Loucy (cell line): ENCODE results near the gene VANGL1.

ENCODE experiments used
- H2AFZ ChIP-seq: fragments of 200-600 bp; sonication (generic); 2 replicates; pipeline ENCODE4 v1.6.0; 2016; ENCODE audit warnings: antibody characterized with exemption, mild to moderate bottlenecking, low read length, moderate library complexity
- H3F3A ChIP-seq: fragments of 200-600 bp; 2 replicates; pipeline ENCODE4 v1.6.0; 2016; ENCODE audit warnings: antibody characterized with exemption, low read depth, mild to moderate bottlenecking
- H3K27me3 ChIP-seq: fragments of 200-600 bp; sonication (generic); 2 replicates; pipeline ENCODE4 v1.6.1; 2014; ENCODE audit warnings: low read length, mild to moderate bottlenecking; ENCODE audit not compliant: insufficient read depth, poor library complexity, severe bottlenecking
- H3K36me3 ChIP-seq: fragments of 200-600 bp; sonication (generic); 2 replicates; pipeline ENCODE4 v1.6.1; 2016; ENCODE audit warnings: low read length; ENCODE audit not compliant: insufficient read depth
- H3K4me1 ChIP-seq: fragments of 200-600 bp; sonication (generic); 2 replicates; pipeline ENCODE4 v1.5.1; 2014; ENCODE audit warnings: low read length, mild to moderate bottlenecking; ENCODE audit not compliant: insufficient read depth, poor library complexity, severe bottlenecking
- H3K4me2 ChIP-seq: fragments of 200-600 bp; sonication (generic); 2 replicates; pipeline ENCODE4 v1.6.0; 2014; ENCODE audit warnings: antibody characterized with exemption, low read length, low read depth, mild to moderate bottlenecking; ENCODE audit not compliant: poor library complexity, severe bottlenecking
- H3K4me3 ChIP-seq: fragments of 200-600 bp; sonication (generic); 2 replicates; pipeline ENCODE4 v1.5.1; 2014; ENCODE audit warnings: low read length, mild to moderate bottlenecking, mixed read lengths; ENCODE audit not compliant: poor library complexity, severe bottlenecking
- H3K79me2 ChIP-seq: fragments of 200-600 bp; sonication (generic); 2 replicates; pipeline ENCODE4 v1.6.1; 2014; ENCODE audit warnings: low read length; ENCODE audit not compliant: insufficient read depth
- H3K9ac ChIP-seq: fragments of 200-600 bp; sonication (generic); 2 replicates; pipeline ENCODE4 v1.6.0; 2014; ENCODE audit warnings: mild to moderate bottlenecking, low read depth, low read length, moderate library complexity; ENCODE audit not compliant: poor library complexity, severe bottlenecking
- H3K9me2 ChIP-seq: fragments of 200-600 bp; sonication (generic); replicated peaks from 2 replicates; pipeline ENCODE4 v1.6.1; 2016; ENCODE audit warnings: low read depth, low read length, mixed read lengths
- H3K9me3 ChIP-seq: fragments of 200-600 bp; sonication (generic); 2 replicates; pipeline ENCODE4 v1.6.1; 2014; ENCODE audit warnings: mild to moderate bottlenecking, antibody characterized with exemption, low read length, low read depth; ENCODE audit not compliant: insufficient read depth
- H4K20me1 ChIP-seq: fragments of 200-600 bp; sonication (generic); 2 replicates; pipeline ENCODE4 v1.6.0; 2014; ENCODE audit warnings: antibody characterized with exemption, low read length, mild to moderate bottlenecking; ENCODE audit not compliant: insufficient read depth, poor library complexity, severe bottlenecking
- CTCF ChIP-seq: fragments of 200-600 bp; sonication (generic); conservative IDR thresholded peaks from 2 replicates; pipeline ENCODE4 v1.5.1; 2014; ENCODE audit warnings: mild to moderate bottlenecking, antibody characterized with exemption, low read length
- EZH2phosphoT487 ChIP-seq: fragments of 200-600 bp; IDR thresholded peaks from 2 replicates; pipeline ENCODE4 v1.6.1; 2018; ENCODE audit warnings: antibody characterized with exemption, mild to moderate bottlenecking, moderate library complexity, borderline replicate concordance

The VANGL1 gene

GRCh38 chr1:115658646-115659045 lies 16.9 kb downstream of the VANGL1 start:
- TF ChIP-seq CTCF (no peak), EZH2phosphoT487 (no peak)
- Histone ChIP-seq H3K9me3 (no peaks in the 10 kb centered on the region), H2AFZ (no peak overlapping the region), H3K36me3 (peaks cover 68% of the 10 kb centered on the region), H3K9ac (no peak overlapping the region), H3K27me3 (no peaks in the 10 kb centered on the region), H3F3A (0 out of 2 replicates have a peak, but pooled peaks cover 3% of the 10 kb centered on the region), H3K79me2 (peaks cover 91% of the 10 kb centered on the region), H3K4me3 (no peak overlapping the region), H4K20me1 (peaks cover 3% of the 10 kb centered on the region), H3K4me1 (peaks cover 38% of the 10 kb centered on the region), H3K9me2 (no peaks in the 10 kb centered on the region), H3K4me2 (no peak overlapping the region)

GRCh38 chr1:115660151-115660550 lies 18.4 kb downstream of the VANGL1 start:
- no peaks in the 10 kb centered on the region for H3K9me3 ChIP-seq
- H3K4me3 ChIP-seq: no peak overlapping the region
- H3K9me2 ChIP-seq: no peaks in the 10 kb centered on the region
- no peaks in the 10 kb centered on the region for H4K20me1 ChIP-seq
- no peak overlapping the region for H3K9ac ChIP-seq
- H3K4me2 ChIP-seq: no peak overlapping the region
- peaks cover 90% of the 10 kb centered on the region for H3K79me2 ChIP-seq
- no peaks in the 10 kb centered on the region for H3K27me3 ChIP-seq
- H3K36me3 ChIP-seq: peaks cover 77% of the 10 kb centered on the region
- no peak for TF ChIP-seq EZH2phosphoT487
- TF ChIP-seq CTCF: no peak
- no peak overlapping the region for H2AFZ ChIP-seq
- peaks cover 25% of the 10 kb centered on the region for H3K4me1 ChIP-seq
- H3F3A ChIP-seq: 0 out of 2 replicates have a peak, but pooled peaks cover under 1% of the 10 kb centered on the region

- no peaks in the 10 kb centered on the region for H3K27me3 ChIP-seq
- no peak overlapping the region for H3K4me3 ChIP-seq
- no peak overlapping the region for H2AFZ ChIP-seq
- peaks cover 16% of the 10 kb centered on the region for H3K4me1 ChIP-seq
- no peak overlapping the region for H3K9ac ChIP-seq
- H3K9me3 ChIP-seq: no peaks in the 10 kb centered on the region
- no peak for TF ChIP-seq CTCF
- TF ChIP-seq EZH2phosphoT487: no peak
- H3K9me2 ChIP-seq: no peaks in the 10 kb centered on the region
- H3K36me3 ChIP-seq: peaks cover 87% of the 10 kb centered on the region
- no peak overlapping the region for H3K4me2 ChIP-seq
- H3K79me2 ChIP-seq: peaks cover 90% of the 10 kb centered on the region
- H4K20me1 ChIP-seq: no peaks in the 10 kb centered on the region
- H3F3A ChIP-seq: no peaks in the 10 kb centered on the region
Measured at GRCh38 chr1:115661157-115661556, 19.4 kb downstream of the VANGL1 start.
